ENCODE results near the gene SNAP25. TPM values are rescaled to one million over a fixed set of nuclear protein-coding genes. Genes with fewer than 3 reads are reported as not detected.

Gene SNAP25
- total RNA-seq, 1 donor from 2014 or later = 0.22 TPM

DNA sequence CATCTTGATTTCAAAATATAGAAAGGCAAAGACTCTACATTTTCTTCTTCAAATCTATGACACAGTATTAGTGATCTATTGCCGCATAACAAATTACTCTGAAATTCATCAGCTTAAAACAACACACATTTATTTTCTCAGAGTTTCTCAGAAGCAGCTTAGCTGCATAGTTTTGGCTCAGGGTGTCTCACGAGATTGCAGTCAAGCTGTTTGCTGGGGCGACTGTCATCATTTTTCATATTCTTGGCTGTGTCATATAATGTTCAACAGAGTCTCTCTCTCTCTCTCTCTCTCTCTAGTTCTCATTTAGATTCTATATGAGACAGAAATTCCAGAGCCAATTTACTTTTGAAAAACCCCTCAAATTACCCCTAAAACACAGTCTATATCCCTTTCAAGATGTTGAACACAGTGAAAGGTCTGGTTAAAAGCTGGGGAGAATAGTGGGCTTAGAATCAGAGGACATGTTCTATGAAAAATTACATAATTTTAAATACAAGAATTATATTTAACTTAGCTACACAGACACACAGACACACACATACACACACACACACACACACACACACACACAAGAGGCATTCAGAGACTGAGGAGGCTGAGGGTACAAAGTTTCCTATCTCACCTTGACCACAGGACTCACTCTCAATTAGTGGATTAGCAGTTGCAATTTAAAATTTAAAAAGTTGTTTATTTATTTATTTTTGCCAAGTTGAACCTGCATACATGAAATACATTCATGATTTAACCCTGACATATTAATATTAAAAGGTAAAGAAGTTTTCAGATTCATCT, 128.7 kb downstream of the SNAP25 start:
- TF ChIP-seq, protein P1, sequence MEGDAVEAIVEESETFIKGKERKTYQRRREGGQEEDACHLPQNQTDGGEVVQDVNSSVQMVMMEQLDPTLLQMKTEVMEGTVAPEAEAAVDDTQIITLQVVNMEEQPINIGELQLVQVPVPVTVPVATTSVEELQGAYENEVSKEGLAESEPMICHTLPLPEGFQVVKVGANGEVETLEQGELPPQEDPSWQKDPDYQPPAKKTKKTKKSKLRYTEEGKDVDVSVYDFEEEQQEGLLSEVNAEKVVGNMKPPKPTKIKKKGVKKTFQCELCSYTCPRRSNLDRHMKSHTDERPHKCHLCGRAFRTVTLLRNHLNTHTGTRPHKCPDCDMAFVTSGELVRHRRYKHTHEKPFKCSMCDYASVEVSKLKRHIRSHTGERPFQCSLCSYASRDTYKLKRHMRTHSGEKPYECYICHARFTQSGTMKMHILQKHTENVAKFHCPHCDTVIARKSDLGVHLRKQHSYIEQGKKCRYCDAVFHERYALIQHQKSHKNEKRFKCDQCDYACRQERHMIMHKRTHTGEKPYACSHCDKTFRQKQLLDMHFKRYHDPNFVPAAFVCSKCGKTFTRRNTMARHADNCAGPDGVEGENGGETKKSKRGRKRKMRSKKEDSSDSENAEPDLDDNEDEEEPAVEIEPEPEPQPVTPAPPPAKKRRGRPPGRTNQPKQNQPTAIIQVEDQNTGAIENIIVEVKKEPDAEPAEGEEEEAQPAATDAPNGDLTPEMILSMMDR (IDR thresholded peaks at IDR 0.05; ENCODE audit: borderline replicate concordance) = no peak
- intact Hi-C loops (cut with micrococcal nuclease) = no loop called here
- Histone ChIP-seq H3K4me3 (no peak overlapping the region), H3K4me1 (peaks cover 11% of the 10 kb centered on the region), H3K9me3 (replicated peaks) (peaks cover 4% of the 10 kb centered on the region), H3K27ac (replicated peaks) (no peak overlapping the region), H3K27me3 (ENCODE audit: low read depth) (peaks cover 11% of the 10 kb centered on the region), H3K36me3 (no peaks in the 10 kb centered on the region)
- DNase-seq = no peak

DNA sequence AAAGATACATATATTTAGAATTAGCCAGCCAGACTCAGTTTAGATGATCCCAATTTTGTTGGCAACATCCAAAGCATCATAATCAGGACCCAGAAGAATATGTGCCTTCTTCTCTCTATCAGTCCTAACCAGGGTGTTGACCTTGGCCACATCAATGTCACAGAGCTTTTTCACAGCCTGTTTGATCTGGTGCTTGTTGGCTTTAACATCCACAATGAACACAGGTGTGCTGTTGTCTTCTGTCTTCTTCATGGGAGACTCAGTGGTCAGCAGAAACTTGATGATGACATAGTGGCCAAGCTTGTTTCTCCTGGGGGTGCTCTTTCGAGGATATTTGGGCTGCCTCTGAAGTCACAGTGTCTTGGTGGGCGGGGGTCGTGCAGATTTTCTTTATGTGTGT, 130.5 kb downstream of the SNAP25 start:
- Histone ChIP-seq H3K27ac (replicated peaks) (no peak overlapping the region), H3K36me3 (no peaks in the 10 kb centered on the region), H3K4me3 (no peak overlapping the region), H3K27me3 (ENCODE audit: low read depth) (peaks cover 7% of the 10 kb centered on the region), H3K9me3 (replicated peaks) (no peaks in the 10 kb centered on the region), H3K4me1 (peaks cover 18% of the 10 kb centered on the region)
- intact Hi-C loops (cut with micrococcal nuclease) = no loop called here
- TF ChIP-seq, protein P1 (IDR thresholded peaks at IDR 0.05; ENCODE audit: borderline replicate concordance) = no peak
- no peak for DNase-seq

DNA sequence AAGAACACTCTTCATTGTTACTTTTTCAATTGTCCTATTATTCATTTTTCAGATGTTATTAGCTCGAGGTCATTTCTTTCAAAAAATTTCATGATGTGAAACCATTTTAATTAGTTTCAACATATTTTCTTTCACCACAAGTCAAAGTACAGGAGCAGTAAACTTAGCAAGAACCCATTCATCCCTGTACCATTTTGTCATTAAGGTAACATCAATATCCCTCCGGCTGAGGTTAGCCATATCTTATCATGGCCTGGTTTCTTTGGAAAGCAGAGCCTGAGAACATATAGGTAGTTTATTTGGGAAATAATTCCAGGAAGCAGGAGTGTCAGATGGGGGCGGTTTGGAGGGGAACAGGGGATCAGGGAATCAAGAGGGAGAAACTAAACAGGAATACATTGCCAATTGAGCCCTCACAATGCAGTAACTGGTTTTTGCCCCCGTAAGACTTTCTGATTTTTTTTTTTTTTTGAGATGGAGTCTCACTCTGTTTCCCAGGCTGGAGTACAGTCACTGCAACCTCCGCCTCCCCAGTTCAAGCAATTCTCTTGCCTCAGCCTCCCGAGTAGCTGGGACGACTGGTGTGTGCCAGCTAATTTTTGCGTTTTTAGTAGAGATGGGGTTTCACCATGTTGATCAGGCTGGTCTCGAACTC, 131.7 kb downstream of the SNAP25 start:
- intact Hi-C loops (cut with micrococcal nuclease) = no loop called here
- H3K4me3 ChIP-seq = no peak overlapping the region

DNA sequence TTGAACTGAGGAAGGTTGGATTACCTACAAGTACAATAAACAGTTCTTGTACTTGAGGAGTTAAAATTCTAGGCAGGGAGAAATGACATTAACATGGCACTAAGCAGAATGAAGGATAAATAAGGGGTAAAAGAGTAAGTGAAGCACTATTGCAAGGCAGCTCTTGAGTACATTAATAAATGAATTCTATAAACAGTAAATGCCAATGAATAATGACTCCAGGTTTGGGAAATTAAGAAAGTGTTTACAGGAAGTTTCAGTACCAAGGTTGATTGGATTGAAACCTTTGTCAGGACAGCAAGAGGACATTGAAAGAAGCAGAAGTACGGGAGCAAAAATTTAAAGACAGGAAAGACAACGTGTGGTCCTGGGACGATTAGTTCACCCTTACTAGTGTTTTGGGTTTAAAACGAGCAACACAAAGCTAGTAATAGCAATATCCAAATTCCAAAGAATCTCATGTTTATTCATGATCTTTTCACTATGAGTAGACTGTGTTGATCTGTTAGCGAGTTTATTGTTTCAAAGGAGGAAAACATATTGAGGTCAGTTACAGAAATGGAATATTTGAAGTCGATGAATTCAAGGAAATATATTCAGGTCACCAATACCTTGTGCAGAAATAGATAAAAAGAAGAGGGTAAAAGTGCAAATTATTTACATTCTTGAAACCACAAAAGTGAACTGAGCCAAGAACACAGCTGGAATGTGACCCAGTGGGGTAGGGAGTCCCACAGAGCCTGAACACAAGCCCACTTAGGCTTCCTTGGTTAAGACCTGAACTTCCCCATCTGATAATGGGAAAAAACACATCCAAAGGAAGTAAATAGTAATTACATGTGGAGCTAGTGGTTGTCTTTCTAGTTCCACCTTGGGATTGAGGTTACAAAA, 134.5 kb downstream of the SNAP25 start:
- Histone ChIP-seq H3K27ac (replicated peaks) (peak overlapping the region; percentile 80), H3K4me1 (peaks cover 18% of the 10 kb centered on the region)
- intact Hi-C loops (cut with micrococcal nuclease) = no loop called here

More for the DNA sequence above, 131.7 kb downstream of the SNAP25 start:
- Histone ChIP-seq H3K27ac (replicated peaks) (peak overlapping the region; percentile 80), H3K27me3 (ENCODE audit: low read depth) (peaks cover 7% of the 10 kb centered on the region), H3K4me1 (peaks cover 18% of the 10 kb centered on the region), H3K9me3 (replicated peaks) (no peaks in the 10 kb centered on the region), H3K36me3 (no peaks in the 10 kb centered on the region)
- TF ChIP-seq, protein P1 (IDR thresholded peaks at IDR 0.05; ENCODE audit: borderline replicate concordance) = no peak
- no peak for DNase-seq

DNA sequence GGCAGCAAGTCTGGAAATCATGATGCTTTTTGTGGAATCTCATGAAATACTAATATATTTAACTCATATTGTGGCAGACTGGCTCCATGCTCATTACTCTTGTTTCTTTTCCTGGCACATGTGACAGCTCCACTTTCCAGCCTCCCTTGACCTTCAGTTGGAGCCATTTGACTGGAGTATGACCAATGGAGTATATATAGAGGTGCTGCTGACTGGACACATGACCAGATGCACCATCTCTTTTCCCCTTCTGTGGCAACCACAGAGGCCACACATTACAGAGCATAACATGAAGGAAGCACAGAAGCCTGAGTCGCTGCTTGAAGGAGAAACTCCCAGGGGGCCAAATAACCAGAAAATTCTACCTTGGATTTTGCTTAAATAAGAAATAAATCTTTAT, 138.0 kb downstream of the SNAP25 start:
- TF ChIP-seq, protein P1 (IDR thresholded peaks at IDR 0.05; ENCODE audit: borderline replicate concordance) = no peak
- DNase-seq = no peak
- Histone ChIP-seq H3K4me3 (no peak overlapping the region), H3K4me1 (peaks cover 23% of the 10 kb centered on the region), H3K27ac (replicated peaks) (no peak overlapping the region), H3K9me3 (replicated peaks) (no peaks in the 10 kb centered on the region), H3K27me3 (ENCODE audit: low read depth) (peaks cover 12% of the 10 kb centered on the region), H3K36me3 (no peaks in the 10 kb centered on the region)
- intact Hi-C loops (cut with micrococcal nuclease) = no loop called here

More for the DNA sequence above, 134.5 kb downstream of the SNAP25 start:
- no peak overlapping the region for H3K4me3 ChIP-seq
- H3K36me3 ChIP-seq = no peaks in the 10 kb centered on the region
- H3K27me3 ChIP-seq (ENCODE audit: low read depth) = peaks cover 7% of the 10 kb centered on the region
- no peak for DNase-seq
- no peaks in the 10 kb centered on the region for H3K9me3 ChIP-seq (replicated peaks)
- TF ChIP-seq, protein P1 (IDR thresholded peaks at IDR 0.05; ENCODE audit: borderline replicate concordance) = no peak

Data from left ventricle myocardium inferior (tissue), 1 donor.